DMS153 treated with DMSO at 0.1 percent for 48 hours (cell line): ENCODE results near the gene COA8.

ENCODE experiments used
- DNase-seq: peaks from one replicate; lab custom pipeline; 2025; ENCODE audit not compliant: unreplicated experiment; lab: John Stamatoyannopoulos, UW

The COA8 gene

DNA sequence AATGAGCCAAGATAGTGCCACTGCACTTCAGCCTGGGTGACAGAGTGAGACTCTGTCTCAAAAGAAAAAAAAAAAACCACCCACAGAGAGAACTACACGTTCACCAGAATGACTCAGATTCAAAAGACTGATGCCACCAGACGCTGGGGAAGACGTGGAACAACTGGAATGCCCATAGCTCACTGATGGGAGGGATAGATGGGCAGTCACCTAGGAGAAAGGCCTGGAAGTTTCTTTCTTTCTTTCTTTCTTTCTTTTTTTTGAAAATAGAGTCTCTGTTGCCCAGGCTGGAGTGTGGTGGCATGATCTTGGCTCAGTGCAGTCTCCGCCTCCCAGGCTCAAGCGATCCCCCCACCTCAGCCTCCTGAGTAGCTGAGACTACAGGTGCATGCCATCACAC lies 56.3 kb downstream of the COA8 start:
- no peak for DNase-seq

DNA sequence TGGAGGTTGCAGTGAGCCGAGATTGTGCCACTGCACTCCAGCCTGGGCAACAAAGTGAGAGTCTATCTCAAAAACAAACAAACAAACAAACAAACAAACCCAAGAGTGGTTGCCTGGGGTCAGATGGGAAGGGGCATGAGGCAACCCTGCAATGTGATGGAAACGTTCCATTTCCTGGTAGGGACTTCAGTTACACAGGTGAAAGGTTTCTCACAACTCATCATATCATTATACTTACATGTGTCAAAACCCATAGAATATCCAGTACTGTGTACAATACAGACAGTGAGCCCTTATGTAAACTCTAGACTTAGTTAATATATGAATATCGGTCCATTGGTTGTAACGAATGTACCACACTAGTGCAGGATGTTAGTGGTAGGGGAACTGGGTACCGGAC lies 59.1 kb downstream of the COA8 start:
- no peak for DNase-seq

DNA sequence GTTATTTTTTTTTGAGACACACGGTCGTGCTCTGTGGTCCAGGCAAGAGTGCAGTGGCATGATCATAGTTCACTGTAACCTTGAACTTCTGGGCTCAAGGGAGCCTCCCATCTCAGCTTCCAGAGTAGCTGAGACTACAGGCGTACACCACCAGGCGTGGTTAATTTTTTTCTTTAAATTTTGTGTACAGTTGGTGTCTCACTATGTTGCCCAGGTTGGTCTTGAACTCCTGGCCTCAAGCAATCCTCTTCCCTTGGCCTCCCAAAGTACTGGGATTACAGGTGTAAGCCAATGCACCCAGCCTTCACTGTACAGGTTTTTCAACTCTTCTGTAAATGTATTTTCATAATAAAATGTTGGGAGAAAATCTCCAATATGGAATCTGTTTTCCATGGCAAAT lies 60.5 kb downstream of the COA8 start:
- no peak for DNase-seq

DNA sequence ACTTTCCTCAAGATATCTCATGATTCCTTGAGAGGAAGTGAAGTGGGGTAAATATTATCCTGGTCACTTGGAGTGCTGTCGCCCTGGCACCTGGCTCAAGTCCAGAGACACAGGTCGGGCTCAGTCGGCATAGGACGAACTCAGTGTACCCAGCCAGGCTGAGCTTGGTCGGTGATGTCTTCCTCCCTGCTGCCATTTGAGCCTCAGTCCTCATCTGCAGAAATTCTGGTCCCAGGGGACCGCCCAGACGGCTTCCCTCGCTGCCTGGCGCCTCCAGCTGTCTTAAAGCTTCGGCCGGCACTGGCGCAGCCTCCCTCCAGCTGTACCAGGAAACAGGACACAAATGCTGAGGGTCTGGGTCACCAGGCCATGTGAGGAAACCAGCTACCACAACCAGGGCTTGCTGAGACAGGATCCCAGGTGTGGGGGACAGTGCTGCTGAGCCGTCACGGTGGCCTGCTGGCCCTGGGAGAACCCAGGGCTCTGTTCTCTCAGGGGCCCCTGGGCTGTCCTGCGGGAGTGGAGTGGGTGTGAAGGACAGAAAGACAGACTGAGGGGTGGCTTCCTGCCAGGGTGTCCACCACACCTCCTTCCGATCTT lies 61.2 kb downstream of the COA8 start:
- no peak for DNase-seq

DNA sequence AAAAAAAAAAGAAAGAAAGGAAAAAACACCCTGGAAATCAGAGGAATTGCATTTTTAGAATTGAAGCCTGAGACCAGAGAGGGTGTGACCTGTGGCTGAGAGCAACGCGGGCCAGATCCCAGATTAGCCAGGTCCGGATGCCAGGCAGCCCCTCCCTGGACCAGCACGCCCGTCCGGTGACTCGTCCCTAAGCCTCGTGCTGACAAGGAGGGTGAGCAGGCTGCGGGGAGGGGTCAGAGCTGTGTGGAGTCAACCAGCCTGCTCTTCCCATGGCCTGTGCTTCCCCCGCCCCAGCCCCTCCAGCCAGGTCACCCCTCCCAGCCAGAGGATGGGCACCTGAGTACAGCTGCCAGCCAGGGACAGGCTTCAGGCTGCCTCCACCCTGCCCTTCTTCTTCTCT lies 62.1 kb downstream of the COA8 start:
- no peak for DNase-seq

DNA sequence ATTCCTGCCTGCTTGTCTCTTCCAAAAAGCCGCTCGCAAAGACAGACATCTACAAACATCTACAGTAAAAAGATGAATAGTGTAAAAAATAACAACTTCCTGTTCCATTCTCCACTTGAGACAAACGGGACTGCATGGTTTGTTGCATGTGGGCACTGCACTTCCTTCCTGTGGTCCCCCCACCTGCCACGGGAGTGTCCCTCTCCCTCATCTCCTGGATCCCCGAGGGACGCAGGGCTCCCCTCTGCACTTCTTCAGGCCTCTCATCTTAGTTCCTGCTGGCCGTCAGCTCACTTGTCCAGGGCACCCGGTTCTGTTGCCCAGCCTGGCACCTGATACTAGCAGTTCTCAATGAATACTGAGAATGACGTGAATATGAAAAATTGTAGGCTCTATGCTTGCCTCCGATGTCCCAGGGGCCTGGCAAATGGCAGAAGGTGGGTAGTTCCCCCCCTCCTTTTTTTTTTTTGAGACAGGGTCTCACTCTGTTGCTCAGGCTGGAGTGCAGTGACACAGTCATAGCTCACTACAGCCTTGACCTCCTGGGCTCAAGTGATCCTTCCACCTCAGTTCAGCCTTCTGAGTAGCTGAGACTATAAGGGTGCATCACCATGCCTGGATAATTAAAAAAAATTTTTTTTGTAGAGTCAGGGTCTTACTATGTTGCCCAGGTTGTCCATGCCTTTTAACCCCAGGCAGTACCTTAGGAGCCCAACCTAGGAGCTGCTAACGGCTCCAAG lies 62.8 kb downstream of the COA8 start:
- DNase-seq = no peak

DNA sequence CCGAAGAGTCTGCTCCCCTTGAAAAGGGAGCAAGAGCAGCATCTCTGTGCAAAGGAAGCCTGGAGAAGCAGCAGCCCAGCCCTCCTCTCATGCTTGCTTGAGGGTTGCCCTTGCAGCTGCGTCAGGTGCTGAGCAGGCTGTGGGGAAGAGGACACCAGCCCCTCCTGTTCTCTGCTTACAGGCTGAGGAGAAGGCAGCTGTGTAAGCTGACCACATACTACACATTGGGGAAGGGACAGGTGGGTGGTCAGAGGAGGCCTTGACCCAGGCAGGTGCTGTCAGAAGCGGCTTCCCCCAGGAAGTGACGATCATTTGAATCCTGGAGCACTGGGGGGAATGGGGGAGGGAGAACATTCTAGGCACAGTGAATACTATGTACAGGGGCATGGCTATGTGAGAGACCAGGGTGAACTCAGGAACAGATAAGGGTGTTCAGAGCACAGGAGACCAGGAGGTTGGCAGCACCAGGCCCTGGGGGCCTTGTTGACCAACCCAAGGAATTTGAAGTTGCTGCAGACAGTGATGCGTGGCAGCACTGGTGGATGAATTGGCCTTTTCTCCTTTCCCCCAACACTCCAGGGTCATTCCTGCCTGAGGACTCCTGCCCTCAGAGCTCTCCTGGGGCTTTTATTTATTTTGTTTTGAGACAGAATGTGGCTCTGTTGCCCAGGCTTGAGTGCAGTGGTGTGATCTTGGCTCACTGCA lies 63.5 kb downstream of the COA8 start:
- DNase-seq = no peak

DNA sequence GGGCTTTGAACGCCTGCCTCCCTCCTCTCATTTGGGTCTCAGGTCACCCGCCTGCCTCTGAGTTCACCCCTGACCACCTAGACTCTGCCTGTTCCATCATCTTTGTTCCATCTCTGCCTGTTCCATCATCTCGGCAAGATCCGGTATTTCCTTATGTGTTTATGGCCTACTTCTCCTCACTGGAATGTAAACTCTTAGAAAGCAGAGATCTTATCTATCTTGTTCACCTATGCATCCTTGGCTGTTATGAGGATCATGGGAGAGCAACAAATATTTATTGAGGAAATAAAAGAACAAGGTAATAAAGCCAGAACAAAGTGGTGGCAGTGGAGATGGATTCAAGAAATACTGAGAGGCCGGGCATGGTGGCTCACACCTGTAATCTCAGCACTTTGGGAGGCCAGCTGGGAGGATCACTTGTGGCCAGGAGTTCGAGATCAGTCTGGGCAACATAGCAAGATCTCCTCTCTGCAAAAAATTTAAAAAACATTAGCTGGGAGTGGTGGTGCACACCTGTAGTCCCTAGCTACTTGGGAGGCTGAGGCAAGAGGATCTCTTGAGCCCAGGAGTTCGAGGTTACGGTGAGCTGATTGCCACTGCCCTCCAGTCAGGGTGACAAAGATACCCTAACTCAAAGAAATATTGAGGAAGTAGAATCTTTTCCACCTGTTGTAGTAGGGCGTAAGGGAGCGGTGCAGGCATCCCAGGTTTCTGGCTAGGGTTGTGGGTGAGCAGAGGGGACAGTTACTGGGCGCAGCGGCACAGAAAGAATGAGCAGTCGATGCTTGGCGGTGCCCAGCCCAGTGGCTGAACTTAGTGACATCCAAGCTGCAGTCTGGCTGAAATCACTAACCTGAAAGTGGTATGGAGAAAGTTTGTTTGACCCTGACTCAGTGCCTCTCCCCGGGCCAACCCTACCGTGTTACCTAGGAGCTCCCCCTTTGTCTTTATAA lies 64.6 kb downstream of the COA8 start:
- no peak for DNase-seq

DNA sequence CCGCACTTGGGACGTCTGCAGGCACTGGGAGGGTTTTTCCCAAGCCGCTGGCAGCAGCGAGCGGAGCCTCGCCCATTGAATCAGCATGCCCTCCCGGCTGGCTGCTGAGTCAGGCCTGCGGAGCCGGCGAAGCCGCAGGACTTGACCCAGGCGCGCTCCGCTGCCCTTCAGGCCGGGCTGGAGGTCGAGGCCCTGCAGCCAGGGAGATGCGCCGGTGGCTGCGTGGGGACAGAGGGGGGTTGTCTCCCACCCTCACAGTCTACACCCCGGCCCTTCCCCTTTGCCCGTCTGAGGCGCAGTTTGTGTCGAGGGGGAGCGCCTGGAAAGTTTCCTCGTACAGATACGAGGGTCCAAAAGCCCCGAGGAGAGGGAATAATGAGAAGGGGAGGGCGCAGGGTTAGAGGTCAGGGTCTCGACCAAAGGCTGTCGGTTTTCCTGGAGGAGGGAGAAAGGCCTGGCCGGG lies 65.5 kb downstream of the COA8 start:
- no peak for DNase-seq

DNA sequence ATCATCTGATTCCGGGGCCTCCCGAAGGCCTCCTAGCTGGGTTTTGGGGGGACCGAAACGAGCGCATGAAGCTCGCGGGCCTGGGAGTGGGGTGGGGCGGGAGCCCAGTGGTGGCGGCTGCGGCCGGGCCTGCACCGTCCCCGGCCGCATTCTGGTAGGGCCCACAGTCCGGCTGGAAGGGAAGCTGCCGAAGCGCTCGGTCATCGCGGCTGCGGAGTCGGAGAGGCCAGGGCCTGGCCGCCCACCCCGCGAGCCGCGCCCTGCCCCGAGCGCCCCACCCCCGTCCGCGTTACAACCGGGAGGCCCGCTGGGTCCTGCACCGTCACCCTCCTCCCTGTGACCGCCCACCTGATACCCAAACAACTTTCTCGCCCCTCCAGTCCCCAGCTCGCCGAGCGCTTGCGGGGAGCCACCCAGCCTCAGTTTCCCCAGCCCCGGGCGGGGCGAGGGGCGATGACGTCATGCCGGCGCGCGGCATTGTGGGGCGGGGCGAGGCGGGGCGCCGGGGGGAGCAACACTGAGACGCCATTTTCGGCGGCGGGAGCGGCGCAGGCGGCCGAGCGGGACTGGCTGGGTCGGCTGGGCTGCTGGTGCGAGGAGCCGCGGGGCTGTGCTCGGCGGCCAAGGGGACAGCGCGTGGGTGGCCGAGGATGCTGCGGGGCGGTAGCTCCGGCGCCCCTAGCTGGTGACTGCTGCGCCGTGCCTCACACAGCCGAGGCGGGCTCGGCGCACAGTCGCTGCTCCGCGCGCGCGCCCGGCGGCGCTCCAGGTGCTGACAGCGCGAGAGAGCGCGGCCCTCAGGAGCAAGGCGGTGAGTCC lies 66.1 kb downstream of the COA8 start, which contains the start of gene KLC1:
Gene KLC1, plus strand, starts transcription at position 528 of the 819 bp plus-strand sequence. CDS start 25,354 bp downstream, outside the sequence.
- DNase-seq = no peak

DNA sequence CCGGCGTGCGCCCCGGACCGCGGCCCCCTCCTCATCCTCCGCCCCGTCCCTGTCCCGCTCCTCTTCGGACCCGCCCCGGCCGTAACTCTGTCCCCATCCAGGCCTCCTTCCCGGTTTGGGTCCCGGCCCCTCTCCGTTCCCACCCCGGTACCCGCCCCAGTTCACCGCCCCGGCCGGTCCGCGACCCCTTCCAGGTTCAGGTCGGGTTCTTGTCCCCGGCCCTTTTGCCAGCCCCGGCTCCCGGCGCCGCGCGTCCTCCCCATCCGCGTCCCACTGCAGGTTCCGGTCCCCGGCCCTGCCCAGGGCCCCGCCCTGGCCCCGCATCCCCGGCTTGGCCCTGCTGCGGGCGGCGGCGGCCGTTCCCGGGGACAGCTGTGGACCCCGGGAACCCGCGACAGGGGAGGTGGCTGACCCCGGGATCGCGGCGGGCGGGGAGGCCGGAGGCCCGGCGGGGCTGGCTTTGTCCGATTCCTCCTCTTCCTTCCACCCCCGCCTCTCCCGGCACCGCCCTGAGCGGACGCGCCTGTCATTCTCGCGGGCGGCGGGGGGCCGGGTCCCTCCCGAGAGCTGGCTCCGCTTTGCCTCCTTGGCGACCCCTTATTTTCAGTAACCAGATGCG lies 66.9 kb downstream of the COA8 start:
- no peak for DNase-seq

DNA sequence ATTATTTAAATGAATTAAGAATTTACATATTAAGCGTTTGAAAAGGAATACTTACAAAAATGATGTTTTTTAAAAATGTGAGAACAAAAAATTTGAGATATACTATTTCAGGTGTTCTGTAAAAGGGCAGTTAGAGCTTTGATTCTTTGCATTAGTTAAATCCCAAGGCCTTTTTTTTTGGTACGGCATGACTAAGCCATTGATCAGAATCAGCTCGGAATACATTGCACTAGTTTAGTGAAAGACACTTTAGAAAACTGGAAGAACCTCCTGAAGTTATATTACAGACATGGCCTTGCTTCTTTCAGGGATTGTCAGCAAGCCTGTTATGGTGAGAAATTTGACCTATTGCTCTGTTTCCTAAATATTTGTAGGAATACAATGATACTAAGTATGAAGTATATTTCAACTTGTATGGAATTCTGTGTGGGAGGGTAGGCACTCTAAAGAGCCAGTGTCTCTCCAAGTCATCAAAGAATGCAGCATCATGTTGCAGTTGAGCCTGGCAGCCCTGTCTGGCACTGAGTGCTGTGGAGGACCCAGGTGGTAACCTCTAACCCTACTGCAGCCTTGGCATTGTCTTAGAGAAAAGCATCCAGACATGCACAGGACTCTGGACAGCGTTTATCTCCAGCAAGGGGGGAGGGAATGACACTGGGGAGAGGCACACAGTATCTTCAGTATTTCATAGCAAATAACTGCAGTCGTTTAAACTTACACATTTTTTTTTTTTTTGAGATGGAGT lies 67.8 kb downstream of the COA8 start:
- no peak for DNase-seq

DNA sequence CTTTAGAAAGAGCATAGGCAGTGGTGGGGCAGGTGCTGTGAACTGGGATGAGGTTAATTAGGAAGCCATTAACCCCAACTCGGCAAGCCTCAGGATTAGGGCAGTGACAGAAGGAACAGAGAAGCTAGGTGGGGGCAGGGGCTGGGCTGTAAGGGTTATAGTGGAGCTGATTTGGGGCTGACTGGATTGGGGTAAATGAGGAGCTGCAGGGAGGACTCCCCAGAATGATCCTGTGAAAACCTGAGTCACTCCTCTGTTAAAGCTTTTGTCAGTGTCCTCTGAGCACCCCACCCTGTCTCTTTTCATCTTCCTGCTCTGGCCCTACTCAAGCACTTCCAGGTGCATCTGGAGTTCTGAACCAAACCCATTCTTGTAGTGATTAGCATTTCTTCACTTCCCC lies 70.6 kb downstream of the COA8 start:
- DNase-seq = no peak

DNA sequence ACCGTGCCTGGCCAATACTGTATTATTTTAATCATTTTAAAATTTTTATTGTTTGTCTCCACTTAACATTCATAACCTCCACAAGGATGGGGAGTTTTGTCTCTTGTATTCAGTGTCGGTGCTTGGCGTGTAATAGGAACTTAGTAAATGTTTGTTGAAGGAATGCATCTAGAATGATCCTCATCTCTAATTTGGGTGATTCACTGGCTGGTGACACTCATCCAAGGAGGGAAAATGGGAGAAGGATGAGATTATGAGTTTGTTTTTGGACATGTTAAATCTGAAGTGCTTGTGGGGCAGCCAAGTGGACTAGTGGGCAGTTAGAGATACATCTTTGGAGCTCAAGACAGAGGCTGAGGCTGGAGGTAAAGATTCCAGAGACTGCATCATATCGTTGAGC lies 71.4 kb downstream of the COA8 start:
- DNase-seq = no peak

DNA sequence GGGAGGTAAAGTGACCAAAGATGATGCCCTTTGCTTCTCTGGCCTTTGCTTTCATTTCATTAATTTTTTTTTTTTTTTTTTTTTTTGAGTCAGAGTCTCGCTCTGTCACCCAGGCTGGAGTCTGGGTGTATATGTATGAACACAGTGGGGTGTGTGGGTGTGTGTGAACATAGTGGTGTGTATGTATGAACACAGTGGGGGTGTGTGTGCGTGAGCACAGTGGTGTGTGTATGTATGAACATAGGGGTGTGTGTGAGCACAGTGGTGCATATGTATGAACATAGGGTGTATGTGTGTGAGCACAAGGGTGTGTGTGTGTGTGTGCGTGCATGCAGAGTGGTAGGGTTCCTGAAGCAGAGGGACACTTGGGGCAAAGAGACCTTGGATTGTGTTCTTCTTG lies 75.8 kb downstream of the COA8 start:
- DNase-seq = no peak
